ENCODE data around the gene HNRNPU.

The HNRNPU gene

DNA sequence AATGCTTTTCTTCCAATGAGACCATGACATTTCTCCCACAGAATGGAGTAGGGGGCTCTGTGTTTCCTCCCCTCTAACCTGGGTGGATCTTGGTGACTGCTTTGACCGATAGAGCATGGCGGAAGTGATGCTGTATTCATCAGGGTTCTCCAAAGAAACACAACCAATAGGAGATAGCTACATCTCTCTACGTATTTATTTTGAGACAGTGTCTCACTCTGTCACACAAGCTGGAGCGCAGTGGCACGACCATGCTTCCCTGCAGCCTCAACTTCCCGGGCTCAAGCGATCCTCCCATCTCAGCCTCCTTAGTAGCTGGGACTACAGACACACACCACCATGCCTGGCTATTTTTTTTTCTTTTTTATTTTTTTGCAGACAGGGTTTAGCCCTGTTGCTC lies 29.5 kb upstream of the HNRNPU start:
- H3K4me3 ChIP-seq (replicated peaks; ENCODE audit: low read depth, low read length), result no peak overlapping the region
- no peak for DNase-seq (ENCODE audit: low read depth)
- TF ChIP-seq, protein P1, sequence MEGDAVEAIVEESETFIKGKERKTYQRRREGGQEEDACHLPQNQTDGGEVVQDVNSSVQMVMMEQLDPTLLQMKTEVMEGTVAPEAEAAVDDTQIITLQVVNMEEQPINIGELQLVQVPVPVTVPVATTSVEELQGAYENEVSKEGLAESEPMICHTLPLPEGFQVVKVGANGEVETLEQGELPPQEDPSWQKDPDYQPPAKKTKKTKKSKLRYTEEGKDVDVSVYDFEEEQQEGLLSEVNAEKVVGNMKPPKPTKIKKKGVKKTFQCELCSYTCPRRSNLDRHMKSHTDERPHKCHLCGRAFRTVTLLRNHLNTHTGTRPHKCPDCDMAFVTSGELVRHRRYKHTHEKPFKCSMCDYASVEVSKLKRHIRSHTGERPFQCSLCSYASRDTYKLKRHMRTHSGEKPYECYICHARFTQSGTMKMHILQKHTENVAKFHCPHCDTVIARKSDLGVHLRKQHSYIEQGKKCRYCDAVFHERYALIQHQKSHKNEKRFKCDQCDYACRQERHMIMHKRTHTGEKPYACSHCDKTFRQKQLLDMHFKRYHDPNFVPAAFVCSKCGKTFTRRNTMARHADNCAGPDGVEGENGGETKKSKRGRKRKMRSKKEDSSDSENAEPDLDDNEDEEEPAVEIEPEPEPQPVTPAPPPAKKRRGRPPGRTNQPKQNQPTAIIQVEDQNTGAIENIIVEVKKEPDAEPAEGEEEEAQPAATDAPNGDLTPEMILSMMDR (IDR thresholded peaks at IDR 0.05; ENCODE audit: low read length, missing control alignments), result no peak

DNA sequence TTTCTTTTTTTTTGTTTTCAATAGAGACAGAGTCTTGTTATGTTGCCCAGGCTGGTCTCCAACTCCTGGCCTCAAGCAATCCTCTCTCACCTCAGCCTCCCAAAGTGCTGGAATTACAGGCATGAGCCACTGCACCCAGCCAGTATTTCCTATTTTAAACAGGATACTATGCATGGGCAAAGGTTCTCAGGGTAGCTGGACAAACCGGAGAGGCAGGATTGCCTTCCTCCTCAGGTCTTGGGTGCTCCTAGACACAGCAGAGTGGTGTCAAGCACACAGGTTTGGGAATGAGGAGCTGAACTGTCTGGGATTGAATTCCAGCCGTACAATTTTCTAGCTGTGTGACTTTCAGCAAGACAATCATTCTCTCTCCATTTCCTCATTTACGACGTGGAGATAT lies 22.9 kb upstream of the HNRNPU start:
- DNase-seq (ENCODE audit: low read depth), result no peak
- H3K4me3 ChIP-seq (replicated peaks; ENCODE audit: low read depth, low read length), result no peak overlapping the region
- TF ChIP-seq, protein P1 (IDR thresholded peaks at IDR 0.05; ENCODE audit: low read length, missing control alignments), result no peak

DNA sequence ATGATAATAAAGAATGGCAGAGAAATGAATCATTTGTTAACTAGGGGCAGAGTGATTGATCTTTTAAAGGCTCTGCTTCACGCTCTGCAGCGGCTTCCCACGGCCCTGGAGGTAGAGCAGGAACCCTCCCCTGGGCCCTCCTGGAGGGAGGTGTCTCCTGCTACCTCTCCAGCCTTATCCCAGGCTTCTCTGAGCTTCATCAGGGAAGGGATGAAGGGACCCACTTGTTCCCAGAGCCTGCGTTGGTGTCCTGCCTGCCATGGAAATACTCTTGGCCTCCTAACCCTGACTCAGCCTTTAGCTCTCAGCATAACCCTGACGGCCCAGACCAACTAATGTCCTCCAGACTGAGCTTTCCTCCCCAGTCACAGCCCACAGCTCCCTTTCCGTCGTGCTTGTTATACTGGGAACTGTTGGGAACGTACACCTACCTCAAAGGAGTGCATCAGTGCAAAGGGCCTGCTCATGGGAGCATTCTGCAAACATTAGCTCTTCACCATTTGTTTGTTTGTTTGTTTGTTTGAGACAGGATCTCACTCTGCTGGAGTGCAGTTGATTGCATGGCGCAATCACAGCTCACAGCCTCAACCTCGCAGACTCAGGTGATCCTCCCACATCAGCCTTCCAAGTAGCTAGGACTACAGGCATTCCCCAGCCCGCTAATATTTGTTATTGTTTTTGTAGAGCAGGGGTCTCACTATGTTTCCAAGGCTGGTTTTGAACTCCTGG lies 17.4 kb upstream of the HNRNPU start:
- TF ChIP-seq, protein P1 (IDR thresholded peaks at IDR 0.05; ENCODE audit: low read length, missing control alignments), result no peak
- no peak overlapping the region for H3K4me3 ChIP-seq (replicated peaks; ENCODE audit: low read depth, low read length)
- no peak for DNase-seq (ENCODE audit: low read depth)

DNA sequence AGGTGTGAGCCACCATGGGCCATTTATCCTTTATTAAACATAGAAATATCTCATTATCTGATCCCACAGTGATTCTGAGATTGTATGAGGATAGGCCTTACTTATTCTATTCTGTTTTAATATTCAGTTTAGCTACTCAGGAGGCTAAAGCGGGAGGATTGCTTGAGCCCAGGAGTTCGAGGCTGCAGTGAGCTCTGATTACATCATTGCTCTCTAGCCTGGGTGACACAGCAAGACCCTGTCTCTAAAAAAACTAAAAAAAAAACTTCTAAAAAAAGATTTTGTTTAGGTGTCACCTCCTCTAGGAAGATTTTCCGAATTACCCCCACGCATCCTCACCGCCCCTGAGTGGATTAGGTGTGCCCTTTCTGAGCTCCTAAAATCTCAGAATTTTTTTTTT lies 14.3 kb upstream of the HNRNPU start:
- DNase-seq (ENCODE audit: low read depth), result no peak

DNA sequence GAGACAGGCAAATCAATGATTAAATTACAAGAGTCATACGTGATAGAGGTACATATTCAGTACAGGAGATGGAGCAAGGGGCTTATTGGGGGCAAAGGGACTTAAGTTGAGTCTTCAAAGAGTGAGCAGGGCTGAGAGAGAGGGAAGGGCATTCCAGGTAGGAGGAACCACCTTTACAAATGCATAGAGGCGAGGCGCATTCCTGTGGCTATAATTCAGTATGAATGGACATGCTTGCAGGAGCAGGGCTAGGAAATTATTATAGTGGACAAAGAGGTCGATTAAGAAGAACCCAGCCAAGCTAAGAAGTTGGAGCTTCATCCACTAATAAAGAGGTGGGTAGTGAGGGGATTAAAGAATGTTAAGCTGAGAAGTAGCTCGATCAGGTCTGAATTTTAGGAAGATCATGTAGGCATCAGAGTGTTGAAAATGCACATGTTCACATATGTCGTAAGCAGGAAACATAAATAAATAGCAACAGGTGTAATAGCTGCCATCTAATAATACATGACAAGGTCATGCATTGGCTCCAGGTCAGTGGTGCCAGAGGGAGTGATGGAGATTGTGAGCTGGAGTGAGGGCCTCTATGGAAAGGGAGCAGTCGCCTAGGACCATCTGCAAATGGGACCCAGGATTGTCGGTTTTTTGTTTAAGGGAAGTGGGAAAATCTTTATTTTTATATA lies 12.0 kb upstream of the HNRNPU start:
- TF ChIP-seq, protein P1 (IDR thresholded peaks at IDR 0.05; ENCODE audit: low read length, missing control alignments), result no peak
- H3K4me3 ChIP-seq (replicated peaks; ENCODE audit: low read depth, low read length), result no peak overlapping the region
- DNase-seq (ENCODE audit: low read depth), result no peak

More for the DNA sequence above, 14.3 kb upstream of the HNRNPU start:
- H3K4me3 ChIP-seq (replicated peaks; ENCODE audit: low read depth, low read length), result no peak overlapping the region
- TF ChIP-seq, protein P1 (IDR thresholded peaks at IDR 0.05; ENCODE audit: low read length, missing control alignments), result no peak

DNA sequence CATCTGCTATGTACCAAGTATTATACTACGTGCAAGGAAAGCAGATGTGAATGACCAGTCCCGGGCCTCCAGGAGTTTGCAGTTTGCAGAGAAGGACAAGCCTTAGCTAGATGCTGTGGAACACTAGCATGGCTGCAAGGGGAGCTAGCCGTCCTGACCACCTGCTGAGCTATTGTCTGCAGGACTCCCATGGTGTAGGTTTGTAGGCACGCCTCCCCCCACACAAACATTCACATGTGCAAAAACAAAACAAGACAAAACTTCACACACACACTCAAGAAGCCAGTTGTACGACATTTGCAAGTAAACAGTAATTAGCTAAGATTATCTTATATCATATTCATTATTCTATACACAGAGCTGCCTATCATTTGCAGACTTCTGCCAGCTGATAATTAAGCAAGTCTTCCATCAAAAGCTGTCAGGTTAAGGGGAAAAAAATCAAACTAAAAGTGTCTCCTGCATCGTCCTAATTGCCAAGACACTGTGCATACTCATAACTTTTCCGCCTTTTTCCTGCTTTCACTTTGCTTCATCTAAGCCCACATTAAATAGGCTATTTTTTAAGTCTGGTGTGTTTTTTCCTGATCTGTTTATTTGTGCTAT lies 10.7 kb upstream of the HNRNPU start:
- no peak overlapping the region for H3K4me3 ChIP-seq (replicated peaks; ENCODE audit: low read depth, low read length)
- DNase-seq (ENCODE audit: low read depth), result no peak
- TF ChIP-seq, protein P1 (IDR thresholded peaks at IDR 0.05; ENCODE audit: low read length, missing control alignments), result no peak

All from fibroblast of pulmonary artery (primary cell).